Endothelial cell of umbilical vein (primary cell): ENCODE results near the gene CISD3. TPM values are rescaled to one million over a fixed set of nuclear protein-coding genes. Genes with fewer than 3 reads are reported as not detected.

Experiments
- BruUV-seq: library from RNA; stranded (reverse); fragments of 400-500 nt; replicated peaks from 2 replicates; lab custom pipeline; 2021; lab: Mats Ljungman, UMichigan
- CTCF ChIA-PET: fragments of 300-600, 350-600 bp; sonication (Branson Sonifier 250); formaldehyde crosslinking; loops from one replicate; lab custom pipeline; 2021; ENCODE audit warnings: antibody characterized with exemption, inconsistent platforms; lab: Charles Lee
- POLR2A ChIA-PET: fragments of 300-600, 350-600 bp; sonication (Branson Sonifier 250); formaldehyde crosslinking; loops from one replicate; lab custom pipeline; 2021; ENCODE audit warnings: antibody characterized with exemption, inconsistent platforms; lab: Charles Lee
- DNase-seq: peaks from one replicate; pipeline ENCODE4 v3.0.0-alpha.2; 2011; ENCODE audit warnings: low read depth, low spot score
- FAIRE-seq: peaks from 2 replicates; lab custom pipeline; 2011; peaks lifted over from hg19 to GRCh38; lab: Jason Lieb, UNC
- H2AFZ ChIP-seq: 2 replicates; pipeline ENCODE4 v1.6.0; 2012; ENCODE audit warnings: low read depth, low read length, control low read depth, inconsistent platforms
- H3K27ac ChIP-seq: 2 replicates; pipeline ENCODE4 v1.5.1; 2011; ENCODE audit warnings: low read depth, mild to moderate bottlenecking, control low read depth, low read length, moderate library complexity; ENCODE audit not compliant: insufficient read depth
- H3K27me3 ChIP-seq, 2 experiments: 2 replicates each; pipeline versions ENCODE4 v1.6.0 to v1.6.1; 2011; ENCODE audit warnings: low read length in 2 of 2, mixed read lengths in 1 of 2; ENCODE audit not compliant: control insufficient read depth in 2 of 2, insufficient read depth in 2 of 2
- H3K36me3 ChIP-seq, 2 experiments: 2 replicates in 1 of 2; 3 replicates in 1 of 2; pipeline ENCODE4 v1.5.1; 2011; ENCODE audit warnings: low read length in 2 of 2, mild to moderate bottlenecking in 1 of 2, moderate library complexity in 1 of 2; ENCODE audit not compliant: control insufficient read depth in 2 of 2, insufficient read depth in 2 of 2; ENCODE audit errors: extremely low read depth in 1 of 2
- H3K4me1 ChIP-seq: 3 replicates; pipeline ENCODE4 v1.5.1; 2011; ENCODE audit warnings: mild to moderate bottlenecking, low read length; ENCODE audit not compliant: control insufficient read depth, insufficient read depth; ENCODE audit errors: extremely low read depth
- H3K4me2 ChIP-seq: 2 replicates; pipeline ENCODE4 v1.6.1; 2011; ENCODE audit warnings: low read length, control low read depth, mixed read lengths; ENCODE audit not compliant: insufficient read depth
- H3K4me3 ChIP-seq, 3 experiments: fragments of 200-600 bp in 1 of 3; sonication (generic), shearing (Covaris generic) in 1 of 3; replicated peaks in 1 of 3; 2 replicates each; pipeline ENCODE4 v1.5.1; 2011 to 2016; ENCODE audit warnings: control low read depth in 3 of 3, low read length in 3 of 3, mild to moderate bottlenecking in 2 of 3, inconsistent platforms in 1 of 3, low read depth in 1 of 3, moderate library complexity in 1 of 3; ENCODE audit not compliant: insufficient read depth in 1 of 3
- H3K79me2 ChIP-seq: 2 replicates; pipeline ENCODE4 v1.6.0; 2012; ENCODE audit warnings: low read length, inconsistent platforms; ENCODE audit not compliant: control insufficient read depth, insufficient read depth
- H3K9ac ChIP-seq: replicated peaks from 2 replicates; pipeline ENCODE3; 2011; ENCODE audit warnings: low read length, control low read depth; ENCODE audit not compliant: insufficient read depth; ENCODE audit errors: extremely low read depth
- H3K9me1 ChIP-seq: replicated peaks from 3 replicates; pipeline ENCODE4 v1.6.0; 2011; ENCODE audit warnings: mild to moderate bottlenecking, low read length; ENCODE audit not compliant: control insufficient read depth, insufficient read depth; ENCODE audit errors: extremely low read depth
- H3K9me3 ChIP-seq: replicated peaks from 2 replicates; pipeline ENCODE4 v1.5.1; 2012; ENCODE audit warnings: low read length, inconsistent platforms; ENCODE audit not compliant: control insufficient read depth, insufficient read depth
- H4K20me1 ChIP-seq: replicated peaks from 2 replicates; pipeline ENCODE3; 2011; ENCODE audit warnings: mild to moderate bottlenecking, low read length; ENCODE audit not compliant: control insufficient read depth, insufficient read depth; ENCODE audit errors: extremely low read depth
- EZH2 ChIP-seq: IDR thresholded peaks from 2 replicates; pipeline ENCODE4 v1.6.1; 2012; ENCODE audit warnings: borderline replicate concordance, low read depth, mild to moderate bottlenecking, moderate library complexity, low read length, inconsistent platforms; ENCODE audit not compliant: severe bottlenecking
- FOS ChIP-seq: IDR thresholded peaks from 2 replicates; pipeline ENCODE4 v1.6.1; 2011; ENCODE audit warnings: mild to moderate bottlenecking, low read length, moderate library complexity, borderline replicate concordance; ENCODE audit not compliant: insufficient read depth
- GATA2 ChIP-seq: IDR thresholded peaks from 2 replicates; pipeline ENCODE4 v1.7.0; 2011; ENCODE audit warnings: low read depth, mild to moderate bottlenecking, moderate library complexity, mixed read lengths, low read length; ENCODE audit not compliant: insufficient read length, insufficient read depth
- JUN ChIP-seq: IDR thresholded peaks from 2 replicates; pipeline ENCODE4 v1.6.1; 2011; ENCODE audit warnings: borderline replicate concordance, low read depth; ENCODE audit not compliant: insufficient read length, insufficient read depth
- MAX ChIP-seq: IDR thresholded peaks from 2 replicates; pipeline ENCODE4 v1.6.1; 2011; ENCODE audit not compliant: insufficient read depth, insufficient read length
- MYC ChIP-seq: IDR thresholded peaks from one replicate; pipeline ENCODE4 v1.6.1; 2011; ENCODE audit warnings: mild to moderate bottlenecking, low read depth, low read length
- POLR2A ChIP-seq: IDR thresholded peaks from 2 replicates; pipeline ENCODE4 v1.6.1; 2012; ENCODE audit warnings: low read depth, mild to moderate bottlenecking, control low read depth, low read length
- POLR2AphosphoS5 ChIP-seq: IDR thresholded peaks from 2 replicates; pipeline ENCODE4 v1.6.1; 2012; ENCODE audit warnings: low read depth, mild to moderate bottlenecking, control low read depth, low read length, moderate library complexity; ENCODE audit not compliant: insufficient read depth
- dilution Hi-C: fragments of 300-500 bp; cut with MboI; formaldehyde crosslinking; loops from one replicate; pipeline ENCODE4 v1.15.0; 2019; ENCODE audit warnings: low sequenced_read_pairs; ENCODE audit not compliant: extremely low pct_ligation_motif_present
- intact Hi-C: fragments of 100-400 bp; cut with micrococcal nuclease; formaldehyde crosslinking; loops from one replicate; pipeline ENCODE4 v1.10.0; 2022
- polyA plus RNA-seq, 4 experiments: library from polyadenylated mRNA; depleted of rRNA in 3 of 4; stranded (reverse) in 3 of 4; unstranded in 1 of 4; fragments of >200 nt; gene quantifications; 2 replicates each; pipeline versions ENCODE4 v1.2.1 to v1.2.3, GENCODE V29; 2011 to 2012; ENCODE audit warnings: missing spikeins in 1 of 4
- total RNA-seq: library from RNA; stranded (reverse); gene quantifications from 2 replicates; pipeline ENCODE4 v1.2.3, GENCODE V29; 2021
- TF ChIP-seq, protein P1 (sequence below), 2 donors: IDR thresholded peaks; 1 replicate in 1 of 2; 2 replicates in 1 of 2; pipeline ENCODE4 v1.5.1; 2011; ENCODE audit warnings: low read length in 2 of 2, mild to moderate bottlenecking in 2 of 2, moderate library complexity in 2 of 2, control low read depth in 1 of 2, inconsistent platforms in 1 of 2, low read depth in 1 of 2; ENCODE audit not compliant: insufficient read depth in 1 of 2; ENCODE audit errors: extremely low read depth in 1 of 2

The CISD3 gene
- total and polyA plus RNA-seq, 2 donors (not counting 3 experiments of a cell fraction or from before 2014, with no cell fraction given), result 8.7 to 23.7 TPM

DNA sequence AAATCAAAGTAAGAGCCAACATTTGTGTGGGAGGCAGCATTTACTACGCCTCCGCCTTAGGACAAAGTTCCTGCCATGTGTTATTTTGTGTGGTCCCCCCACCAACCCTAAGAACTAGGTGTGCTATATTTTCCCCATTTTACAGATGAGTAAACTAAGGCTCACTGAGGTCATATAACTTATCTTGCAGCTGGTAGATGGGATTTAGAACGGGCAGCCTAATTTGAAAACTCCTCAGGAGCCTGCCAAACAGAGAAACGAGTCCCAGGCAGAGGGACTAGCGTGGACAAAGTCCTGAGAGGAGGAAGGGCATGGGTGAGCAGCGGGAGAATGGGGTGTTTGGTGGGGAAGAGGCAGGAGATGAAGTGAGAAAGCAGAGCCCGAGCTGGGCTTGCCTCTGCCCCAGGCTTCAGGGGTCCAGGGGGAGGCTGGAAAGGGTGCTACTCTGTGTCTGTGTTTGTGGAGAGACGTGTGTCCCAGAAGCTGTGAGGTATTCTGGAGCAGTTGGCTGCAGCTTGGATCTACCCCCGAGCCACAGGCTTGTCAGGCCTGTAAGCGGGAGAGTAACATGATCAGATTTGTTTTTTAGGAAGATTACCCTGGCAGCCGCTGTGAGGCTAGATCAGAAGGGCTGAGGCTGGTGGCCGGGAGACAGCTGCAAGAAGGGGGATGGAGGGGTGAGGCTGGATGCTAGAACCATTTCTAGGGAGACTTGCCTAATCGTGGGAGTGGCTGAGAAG is 20.1 kb upstream of the CISD3 start:
- ChIA-PET CTCF (interaction anchor here (0.6 to 2.1 kb wide), 5 partner anchors 18 to 38 kb away, joined by 3 to 10 read pairs (median 3); no protein-coding TSS in a partner anchor), POLR2A (no interaction called here)
- TF ChIP-seq POLR2A (no peak), MYC (no peak), EZH2 (no peak), JUN (no peak), MAX (no peak), FOS (no peak), POLR2AphosphoS5 (no peak), GATA2 (no peak)
- TF ChIP-seq, protein P1, sequence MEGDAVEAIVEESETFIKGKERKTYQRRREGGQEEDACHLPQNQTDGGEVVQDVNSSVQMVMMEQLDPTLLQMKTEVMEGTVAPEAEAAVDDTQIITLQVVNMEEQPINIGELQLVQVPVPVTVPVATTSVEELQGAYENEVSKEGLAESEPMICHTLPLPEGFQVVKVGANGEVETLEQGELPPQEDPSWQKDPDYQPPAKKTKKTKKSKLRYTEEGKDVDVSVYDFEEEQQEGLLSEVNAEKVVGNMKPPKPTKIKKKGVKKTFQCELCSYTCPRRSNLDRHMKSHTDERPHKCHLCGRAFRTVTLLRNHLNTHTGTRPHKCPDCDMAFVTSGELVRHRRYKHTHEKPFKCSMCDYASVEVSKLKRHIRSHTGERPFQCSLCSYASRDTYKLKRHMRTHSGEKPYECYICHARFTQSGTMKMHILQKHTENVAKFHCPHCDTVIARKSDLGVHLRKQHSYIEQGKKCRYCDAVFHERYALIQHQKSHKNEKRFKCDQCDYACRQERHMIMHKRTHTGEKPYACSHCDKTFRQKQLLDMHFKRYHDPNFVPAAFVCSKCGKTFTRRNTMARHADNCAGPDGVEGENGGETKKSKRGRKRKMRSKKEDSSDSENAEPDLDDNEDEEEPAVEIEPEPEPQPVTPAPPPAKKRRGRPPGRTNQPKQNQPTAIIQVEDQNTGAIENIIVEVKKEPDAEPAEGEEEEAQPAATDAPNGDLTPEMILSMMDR (IDR thresholded peaks at IDR 0.05; ENCODE audit: extremely low read depth in 1 of 2, insufficient read depth in 1 of 2, low read depth in 1 of 2, low read length in 2 of 2), result no peak
- BruUV-seq, result no TSS peak
- H3K4me3 ChIP-seq, result no peak overlapping the region
- H3K9ac ChIP-seq, result no peak overlapping the region
- H3K4me2 ChIP-seq, result no peak overlapping the region
- H2AFZ ChIP-seq, result no peak overlapping the region
- DNase-seq (no peak), FAIRE-seq (no peak)
- no peaks in the 10 kb centered on the region for H3K27me3 ChIP-seq
- no peaks in the 10 kb centered on the region for H3K9me1 ChIP-seq
- dilution Hi-C loops (no loop called here), intact Hi-C loops (no loop called here)
- H3K36me3 ChIP-seq, result peaks cover 0 to 29% of the 10 kb centered on the region in 2 experiments
- no peaks in the 10 kb centered on the region for H3K9me3 ChIP-seq
- peaks cover 12% of the 10 kb centered on the region for H3K4me1 ChIP-seq
- H4K20me1 ChIP-seq, result no peaks in the 10 kb centered on the region
- H3K27ac ChIP-seq, result no peak overlapping the region
- peaks cover 16% of the 10 kb centered on the region for H3K79me2 ChIP-seq
